HEK293 (cell line): ENCODE measurements around the gene PCBP1.

Experiments used
- KLF10 ChIP-seq: fragments of 450-650 bp; IDR thresholded peaks from 2 replicates; pipeline ENCODE4 v1.5.1; 2018; ENCODE audit warnings: missing biosample characterization, mild to moderate bottlenecking, missing genetic modification characterization
- SP2 ChIP-seq: fragments of 450-650 bp; formaldehyde crosslinking; IDR thresholded peaks from 2 replicates; pipeline ENCODE4 v1.5.1; 2016; ENCODE audit warnings: missing biosample characterization, missing genetic modification characterization
- ZNF133 ChIP-seq: fragments of 450-650 bp; formaldehyde crosslinking; IDR thresholded peaks from 2 replicates; pipeline ENCODE4 v1.5.1; 2016; ENCODE audit warnings: missing biosample characterization, missing genetic modification characterization
- ZNF155 ChIP-seq: fragments of 450-650 bp; formaldehyde crosslinking; IDR thresholded peaks from 2 replicates; pipeline ENCODE4 v1.5.1; 2016; ENCODE audit warnings: missing biosample characterization, missing genetic modification characterization
- ZNF274 ChIP-seq, 2 experiments: fragments of 200-500 bp in 1 of 2; fragments of 450-650 bp in 1 of 2; sonication (Bioruptor generic) in 1 of 2; formaldehyde crosslinking in 1 of 2; IDR thresholded peaks; 2 replicates each; pipeline versions ENCODE4 v1.5.1 to v1.6.1; 2014 to 2016; ENCODE audit warnings: borderline replicate concordance in 1 of 2, inconsistent platforms in 1 of 2, low read length in 1 of 2, missing biosample characterization in 1 of 2, missing genetic modification characterization in 1 of 2
- ZNF311 ChIP-seq: fragments of 450-650 bp; formaldehyde crosslinking; IDR thresholded peaks from 2 replicates; pipeline ENCODE4 v1.5.1; 2017; ENCODE audit warnings: missing biosample characterization, missing genetic modification characterization, borderline replicate concordance
- ZNF473 ChIP-seq: fragments of 450-650 bp; formaldehyde crosslinking; IDR thresholded peaks from 2 replicates; pipeline ENCODE4 v1.5.1; 2017; ENCODE audit warnings: missing biosample characterization, missing genetic modification characterization
- ZNF555 ChIP-seq: fragments of 450-650 bp; formaldehyde crosslinking; conservative IDR thresholded peaks from 2 replicates; pipeline ENCODE4 v1.5.1; 2017; ENCODE audit warnings: missing biosample characterization, mild to moderate bottlenecking, missing genetic modification characterization, inconsistent platforms
- ZNF704 ChIP-seq: fragments of 450-650 bp; formaldehyde crosslinking; IDR thresholded peaks from 2 replicates; pipeline ENCODE4 v1.5.1; 2016; ENCODE audit warnings: missing biosample characterization, missing genetic modification characterization
- TF ChIP-seq, protein P1 (sequence below): fragments of 450-650 bp; formaldehyde crosslinking; optimal IDR thresholded peaks from 2 replicates; pipeline ENCODE3; 2016; ENCODE audit warnings: missing biosample characterization, mild to moderate bottlenecking, missing genetic modification characterization
- TF ChIP-seq, protein P2 (sequence below): fragments of 450-650 bp; formaldehyde crosslinking; IDR thresholded peaks from 2 replicates; pipeline ENCODE4 v1.5.1; 2016; ENCODE audit warnings: missing biosample characterization, missing genetic modification characterization
- TF ChIP-seq, protein P3 (sequence below): fragments of 450-650 bp; formaldehyde crosslinking; IDR thresholded peaks from 2 replicates; pipeline ENCODE4 v1.5.1; 2016; ENCODE audit warnings: missing biosample characterization, missing genetic modification characterization, low read depth

- TF ChIP-seq, protein P1, sequence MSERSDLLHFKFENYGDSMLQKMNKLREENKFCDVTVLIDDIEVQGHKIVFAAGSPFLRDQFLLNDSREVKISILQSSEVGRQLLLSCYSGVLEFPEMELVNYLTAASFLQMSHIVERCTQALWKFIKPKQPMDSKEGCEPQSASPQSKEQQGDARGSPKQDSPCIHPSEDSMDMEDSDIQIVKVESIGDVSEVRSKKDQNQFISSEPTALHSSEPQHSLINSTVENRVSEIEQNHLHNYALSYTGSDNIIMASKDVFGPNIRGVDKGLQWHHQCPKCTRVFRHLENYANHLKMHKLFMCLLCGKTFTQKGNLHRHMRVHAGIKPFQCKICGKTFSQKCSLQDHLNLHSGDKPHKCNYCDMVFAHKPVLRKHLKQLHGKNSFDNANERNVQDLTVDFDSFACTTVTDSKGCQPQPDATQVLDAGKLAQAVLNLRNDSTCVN (tag by site-specific recombination), result no peak
- TF ChIP-seq, protein P2, sequence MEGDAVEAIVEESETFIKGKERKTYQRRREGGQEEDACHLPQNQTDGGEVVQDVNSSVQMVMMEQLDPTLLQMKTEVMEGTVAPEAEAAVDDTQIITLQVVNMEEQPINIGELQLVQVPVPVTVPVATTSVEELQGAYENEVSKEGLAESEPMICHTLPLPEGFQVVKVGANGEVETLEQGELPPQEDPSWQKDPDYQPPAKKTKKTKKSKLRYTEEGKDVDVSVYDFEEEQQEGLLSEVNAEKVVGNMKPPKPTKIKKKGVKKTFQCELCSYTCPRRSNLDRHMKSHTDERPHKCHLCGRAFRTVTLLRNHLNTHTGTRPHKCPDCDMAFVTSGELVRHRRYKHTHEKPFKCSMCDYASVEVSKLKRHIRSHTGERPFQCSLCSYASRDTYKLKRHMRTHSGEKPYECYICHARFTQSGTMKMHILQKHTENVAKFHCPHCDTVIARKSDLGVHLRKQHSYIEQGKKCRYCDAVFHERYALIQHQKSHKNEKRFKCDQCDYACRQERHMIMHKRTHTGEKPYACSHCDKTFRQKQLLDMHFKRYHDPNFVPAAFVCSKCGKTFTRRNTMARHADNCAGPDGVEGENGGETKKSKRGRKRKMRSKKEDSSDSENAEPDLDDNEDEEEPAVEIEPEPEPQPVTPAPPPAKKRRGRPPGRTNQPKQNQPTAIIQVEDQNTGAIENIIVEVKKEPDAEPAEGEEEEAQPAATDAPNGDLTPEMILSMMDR (tag by site-specific recombination), result no peak
- TF ChIP-seq ZNF704 (tag by site-specific recombination) (no peak), KLF10 (tag by site-specific recombination) (no peak), ZNF155 (no peak), ZNF274 (IDR thresholded peaks at IDR 0.05; ENCODE audit: low read length) (no peak), ZNF274 (tag by site-specific recombination; IDR thresholded peaks at IDR 0.05; ENCODE audit: borderline replicate concordance) (no peak), ZNF555 (tag by site-specific recombination) (no peak), ZNF133 (tag by site-specific recombination) (no peak), ZNF473 (no peak), SP2 (tag by site-specific recombination) (no peak), ZNF311 (tag by site-specific recombination) (no peak)
- TF ChIP-seq, protein P3, sequence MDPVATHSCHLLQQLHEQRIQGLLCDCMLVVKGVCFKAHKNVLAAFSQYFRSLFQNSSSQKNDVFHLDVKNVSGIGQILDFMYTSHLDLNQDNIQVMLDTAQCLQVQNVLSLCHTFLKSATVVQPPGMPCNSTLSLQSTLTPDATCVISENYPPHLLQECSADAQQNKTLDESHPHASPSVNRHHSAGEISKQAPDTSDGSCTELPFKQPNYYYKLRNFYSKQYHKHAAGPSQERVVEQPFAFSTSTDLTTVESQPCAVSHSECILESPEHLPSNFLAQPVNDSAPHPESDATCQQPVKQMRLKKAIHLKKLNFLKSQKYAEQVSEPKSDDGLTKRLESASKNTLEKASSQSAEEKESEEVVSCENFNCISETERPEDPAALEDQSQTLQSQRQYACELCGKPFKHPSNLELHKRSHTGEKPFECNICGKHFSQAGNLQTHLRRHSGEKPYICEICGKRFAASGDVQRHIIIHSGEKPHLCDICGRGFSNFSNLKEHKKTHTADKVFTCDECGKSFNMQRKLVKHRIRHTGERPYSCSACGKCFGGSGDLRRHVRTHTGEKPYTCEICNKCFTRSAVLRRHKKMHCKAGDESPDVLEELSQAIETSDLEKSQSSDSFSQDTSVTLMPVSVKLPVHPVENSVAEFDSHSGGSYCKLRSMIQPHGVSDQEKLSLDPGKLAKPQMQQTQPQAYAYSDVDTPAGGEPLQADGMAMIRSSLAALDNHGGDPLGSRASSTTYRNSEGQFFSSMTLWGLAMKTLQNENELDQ (tag by site-specific recombination), result no peak
These were observed 13.8 kb upstream of the PCBP1 start for GRCh38 chr2:70073493-70073892.
